GM18505 (cell line): ENCODE data around the gene SLC44A2.

Experiments
- ATAC-seq: cut with Tn5 transposase; IDR thresholded peaks from one replicate; pipeline ENCODE4 v1.9.1; 2021; ENCODE audit not compliant: unreplicated experiment
- POLR2A ChIP-seq: IDR thresholded peaks from 4 replicates; pipeline ENCODE4 v1.6.1; 2011; ENCODE audit warnings: borderline replicate concordance; ENCODE audit not compliant: insufficient read depth, insufficient read length; ENCODE audit errors: extremely low read depth

Gene SLC44A2

GRCh38 chr19:10634430-10634829, 9.1 kb downstream of the SLC44A2 start:
- TF ChIP-seq POLR2A = no peak
- no peak for ATAC-seq

GRCh38 chr19:10634963-10635362, 9.6 kb downstream of the SLC44A2 start:
- no peak for TF ChIP-seq POLR2A
- no peak for ATAC-seq

GRCh38 chr19:10636304-10636972, 11.1 kb downstream of the SLC44A2 start:
- ATAC-seq = no peak
- TF ChIP-seq POLR2A = no peak

DNA sequence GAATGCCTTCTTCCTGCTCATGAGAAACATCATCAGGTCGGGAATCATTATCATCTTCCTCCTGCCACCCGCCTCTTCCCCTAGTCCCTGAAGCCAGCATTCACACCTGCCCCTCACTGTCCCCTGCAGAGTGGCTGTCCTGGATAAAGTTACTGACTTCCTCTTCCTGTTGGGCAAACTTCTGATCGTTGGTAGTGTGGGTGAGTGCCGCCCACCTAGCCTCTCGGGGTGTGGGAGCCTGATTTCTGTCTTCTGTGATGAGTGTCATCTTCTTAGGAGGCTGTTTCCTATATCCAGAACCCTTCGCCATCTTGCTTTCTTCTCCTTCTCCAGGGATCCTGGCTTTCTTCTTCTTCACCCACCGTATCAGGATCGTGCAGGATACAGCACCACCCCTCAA, 12.5 kb downstream of the SLC44A2 start:
- TF ChIP-seq POLR2A = no peak

GRCh38 chr19:10639836-10640235, 14.5 kb downstream of the SLC44A2 start:
- no peak for ATAC-seq
- TF ChIP-seq POLR2A = no peak

More for the DNA sequence above, 12.5 kb downstream of the SLC44A2 start:
- no peak for ATAC-seq

DNA sequence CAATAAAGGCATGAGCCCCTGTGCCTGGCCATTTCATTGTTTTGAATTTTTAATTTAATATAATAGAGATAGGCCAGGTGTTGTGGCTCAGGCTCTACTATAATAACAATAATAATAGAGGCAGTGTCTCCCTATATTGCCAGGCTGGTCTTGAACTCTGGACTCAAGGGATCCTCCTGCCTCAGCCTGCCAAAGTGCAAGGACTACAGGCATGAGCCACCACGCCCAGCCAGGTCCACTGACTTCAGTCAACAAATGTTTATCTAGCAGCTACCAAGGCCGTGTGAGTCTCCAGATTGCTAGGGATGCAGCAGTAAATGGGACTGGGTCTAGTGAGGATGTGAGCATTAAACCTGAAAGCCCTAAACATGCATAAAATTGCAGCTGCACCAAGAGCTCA, 15.0 kb downstream of the SLC44A2 start:
- no peak for ATAC-seq
- TF ChIP-seq POLR2A = no peak

GRCh38 chr19:10641248-10641647, 15.9 kb downstream of the SLC44A2 start:
- no peak for ATAC-seq
- no peak for TF ChIP-seq POLR2A

DNA sequence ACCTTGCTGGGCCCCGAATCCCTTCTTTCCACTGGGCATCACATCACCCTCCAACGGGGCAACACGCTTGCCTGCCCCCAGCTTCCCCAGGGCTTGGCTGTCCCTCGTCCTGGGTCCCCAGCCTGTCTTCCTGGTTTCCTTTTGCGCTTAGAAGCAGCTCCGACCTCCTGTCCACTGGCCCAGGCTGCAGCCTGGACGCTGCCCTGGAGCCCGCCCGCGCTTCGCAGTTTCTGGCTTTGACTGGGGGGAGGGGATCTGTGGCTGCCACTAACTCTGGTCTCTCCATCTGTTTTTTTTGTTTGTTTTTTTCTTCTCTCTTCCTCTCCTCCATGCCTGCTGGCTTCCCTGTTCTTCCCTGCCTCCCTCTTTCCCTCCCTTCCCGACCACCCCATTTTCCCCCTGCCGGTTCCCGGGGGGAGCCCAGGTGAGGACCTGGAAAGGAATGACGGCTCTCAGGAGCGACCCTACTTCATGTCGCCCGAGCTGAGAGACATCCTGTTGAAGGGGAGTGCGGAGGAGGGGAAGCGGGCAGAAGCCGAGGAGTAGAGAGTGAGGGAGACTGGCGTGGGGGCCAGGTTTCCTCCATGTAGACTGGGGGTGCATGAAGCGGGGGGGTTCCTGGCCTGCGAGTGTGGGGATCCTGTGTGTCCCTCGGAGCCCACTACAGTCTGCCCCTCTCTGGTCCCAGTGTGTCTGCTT, 17.3 kb downstream of the SLC44A2 start:
- ATAC-seq = no peak
- no peak for TF ChIP-seq POLR2A

DNA sequence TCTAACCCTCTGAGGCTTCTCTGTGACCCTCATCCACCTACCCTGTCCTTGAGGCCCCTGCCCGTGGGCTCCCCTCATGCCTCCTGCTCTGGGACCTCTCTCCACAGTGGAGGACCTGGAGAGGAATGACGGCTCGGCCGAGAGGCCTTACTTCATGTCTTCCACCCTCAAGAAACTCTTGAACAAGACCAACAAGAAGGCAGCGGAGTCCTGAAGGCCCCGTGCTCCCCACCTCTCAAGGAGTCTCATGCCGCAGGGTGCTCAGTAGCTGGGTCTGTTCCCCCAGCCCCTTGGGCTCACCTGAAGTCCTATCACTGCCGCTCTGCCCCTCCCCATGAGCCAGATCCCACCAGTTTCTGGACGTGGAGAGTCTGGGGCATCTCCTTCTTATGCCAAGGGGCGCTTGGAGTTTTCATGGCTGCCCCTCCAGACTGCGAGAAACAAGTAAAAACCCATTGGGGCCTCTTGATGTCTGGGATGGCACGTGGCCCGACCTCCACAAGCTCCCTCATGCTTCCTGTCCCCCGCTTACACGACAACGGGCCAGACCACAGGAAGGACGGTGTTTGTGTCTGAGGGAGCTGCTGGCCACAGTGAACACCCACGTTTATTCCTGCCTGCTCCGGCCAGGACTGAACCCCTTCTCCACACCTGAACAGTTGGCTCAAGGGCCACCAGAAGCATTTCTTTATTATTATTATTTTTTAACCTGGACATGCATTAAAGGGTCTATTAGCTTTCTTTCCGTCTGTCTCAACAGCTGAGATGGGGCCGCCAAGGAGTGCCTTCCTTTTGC, 18.0 kb downstream of the SLC44A2 start:
- no peak for ATAC-seq
- no peak for TF ChIP-seq POLR2A

- no peak for ATAC-seq
- TF ChIP-seq POLR2A = no peak
Measured at GRCh38 chr19:10643968-10644259, 18.6 kb downstream of the SLC44A2 start.

DNA sequence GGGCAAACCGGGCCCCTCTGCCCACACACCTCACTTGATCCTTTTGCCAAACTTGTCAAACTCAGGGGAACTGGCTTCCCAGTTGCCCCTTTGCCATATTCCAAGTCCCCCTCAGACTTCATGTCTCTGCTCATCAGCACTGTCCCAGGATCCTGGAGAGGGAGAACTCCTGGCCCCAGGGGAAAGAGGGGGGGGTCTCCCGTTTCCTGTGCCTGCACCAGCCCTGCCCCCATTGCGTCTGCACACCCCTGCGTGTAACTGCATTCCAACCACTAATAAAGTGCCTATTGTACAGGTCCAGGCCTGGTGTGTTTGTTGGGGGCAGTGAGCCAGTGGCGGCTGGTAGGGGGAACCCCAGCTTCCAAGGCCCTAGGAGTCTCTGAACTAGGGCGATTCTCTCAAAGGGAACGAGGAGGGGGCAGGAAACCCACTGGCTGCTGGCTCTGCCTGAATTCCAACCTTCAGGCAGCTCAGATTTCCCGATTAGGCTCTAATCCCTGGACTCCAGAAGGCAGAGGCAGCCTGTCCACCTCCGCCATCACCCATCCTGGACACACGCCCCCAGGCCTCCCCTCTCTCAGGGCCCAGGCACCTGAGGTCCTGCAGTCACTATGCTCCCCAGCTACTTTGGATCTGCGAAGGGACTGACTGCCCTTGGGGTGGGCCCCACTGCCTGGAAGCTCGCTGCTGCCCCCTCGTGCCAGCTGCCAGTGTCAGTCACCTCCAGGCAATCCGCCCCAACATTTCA, 19.1 kb downstream of the SLC44A2 start:
- ATAC-seq = no peak
- no peak for TF ChIP-seq POLR2A

DNA sequence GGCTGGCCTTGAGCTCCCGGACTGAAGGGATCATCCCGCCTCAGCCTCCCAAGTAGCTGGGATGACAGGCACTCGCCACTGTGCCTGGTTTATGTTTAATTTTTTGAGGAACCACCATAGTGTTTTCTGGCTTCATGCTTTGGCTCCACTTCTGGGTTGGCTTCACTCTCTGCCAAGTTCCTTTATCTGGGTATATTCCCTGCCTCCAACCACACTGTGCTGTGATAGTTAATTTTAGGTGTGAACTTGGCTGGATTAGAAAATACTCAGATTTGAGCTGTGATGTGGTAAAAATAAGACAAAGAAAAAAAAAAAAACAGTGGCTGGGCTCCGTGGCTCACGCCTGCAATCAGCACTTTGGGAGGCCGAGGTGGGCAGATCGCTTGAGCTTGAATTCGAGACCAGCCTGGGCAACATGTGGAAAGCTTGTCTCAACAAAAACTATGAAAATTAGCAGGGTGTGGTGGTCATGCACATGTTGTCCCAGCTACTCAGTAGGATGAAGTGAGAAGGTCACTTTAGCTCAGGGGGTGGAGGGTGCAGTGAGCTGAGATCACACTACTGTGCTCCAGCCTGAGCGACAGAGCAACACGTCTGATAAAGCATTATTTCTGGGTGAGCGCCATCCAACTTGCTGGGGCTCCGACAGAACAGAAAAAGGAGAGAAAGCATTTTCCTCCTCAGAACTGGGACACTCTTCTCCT, 21.3 kb downstream of the SLC44A2 start:
- ATAC-seq = no peak
- no peak for TF ChIP-seq POLR2A

GRCh38 chr19:10648360-10648759, 23.0 kb downstream of the SLC44A2 start:
- no peak for ATAC-seq
- no peak for TF ChIP-seq POLR2A
